Bronchial epithelial cell (primary cell): ENCODE results near the gene TMCO4. TPM values are rescaled to one million over a fixed set of nuclear protein-coding genes. Genes with fewer than 3 reads are reported as not detected.

Experiments
- DNase-seq: peaks from one replicate; pipeline ENCODE4 v3.0.0-alpha.2; 2010; ENCODE audit warnings: low read depth
- FAIRE-seq: peaks from 2 replicates; lab custom pipeline; 2011; peaks lifted over from hg19 to GRCh38; lab: Jason Lieb, UNC
- H3K27me3 ChIP-seq: 2 replicates; pipeline ENCODE4 v1.5.1; 2011; ENCODE audit warnings: low read length; ENCODE audit not compliant: control insufficient read depth, insufficient read depth
- H3K36me3 ChIP-seq: 2 replicates; pipeline ENCODE4 v1.5.1; 2011; ENCODE audit warnings: low read length; ENCODE audit not compliant: control insufficient read depth, insufficient read depth
- H3K4me3 ChIP-seq: 2 replicates; pipeline ENCODE4 v1.5.1; 2011; ENCODE audit warnings: mild to moderate bottlenecking, low read depth, low read length, control low read depth
- total RNA-seq: library from RNA; depleted of rRNA; stranded (reverse); fragments of >200 nt; gene quantifications from 2 replicates; pipeline ENCODE4 v1.2.1, GENCODE V29; 2014
- TF ChIP-seq, protein P1 (sequence below): IDR thresholded peaks from 2 replicates; pipeline ENCODE4 v1.5.1; 2011; ENCODE audit warnings: mild to moderate bottlenecking, moderate library complexity, low read length, control low read depth, inconsistent platforms; ENCODE audit not compliant: insufficient read depth, severe bottlenecking

Gene TMCO4
- total RNA-seq, 1 donor from 2014 or later, result 2.6 TPM

DNA sequence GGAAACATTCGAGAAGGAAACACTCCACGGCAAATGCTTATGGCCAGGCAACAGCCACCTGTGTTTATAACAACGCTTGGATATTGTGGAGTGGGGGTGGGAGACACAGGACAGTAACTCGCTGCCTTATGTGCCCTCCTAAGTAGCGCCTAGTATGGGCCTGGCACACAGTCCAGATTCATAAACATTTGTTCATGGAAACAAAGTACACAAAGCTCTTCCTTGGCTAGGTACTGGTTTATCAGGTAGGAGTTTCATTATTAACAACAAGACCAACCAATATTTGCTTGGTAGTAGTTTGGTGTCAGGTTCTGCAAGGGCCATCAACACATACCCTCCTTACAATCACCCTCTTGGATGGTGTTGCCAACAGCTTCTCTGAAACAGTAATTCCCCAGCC lies 23.4 kb downstream of the TMCO4 start:
- DNase-seq (no peak), FAIRE-seq (no peak)
- Histone ChIP-seq H3K4me3 (no peak overlapping the region), H3K36me3 (peaks cover 7% of the 10 kb centered on the region), H3K27me3 (no peaks in the 10 kb centered on the region)
- TF ChIP-seq, protein P1, sequence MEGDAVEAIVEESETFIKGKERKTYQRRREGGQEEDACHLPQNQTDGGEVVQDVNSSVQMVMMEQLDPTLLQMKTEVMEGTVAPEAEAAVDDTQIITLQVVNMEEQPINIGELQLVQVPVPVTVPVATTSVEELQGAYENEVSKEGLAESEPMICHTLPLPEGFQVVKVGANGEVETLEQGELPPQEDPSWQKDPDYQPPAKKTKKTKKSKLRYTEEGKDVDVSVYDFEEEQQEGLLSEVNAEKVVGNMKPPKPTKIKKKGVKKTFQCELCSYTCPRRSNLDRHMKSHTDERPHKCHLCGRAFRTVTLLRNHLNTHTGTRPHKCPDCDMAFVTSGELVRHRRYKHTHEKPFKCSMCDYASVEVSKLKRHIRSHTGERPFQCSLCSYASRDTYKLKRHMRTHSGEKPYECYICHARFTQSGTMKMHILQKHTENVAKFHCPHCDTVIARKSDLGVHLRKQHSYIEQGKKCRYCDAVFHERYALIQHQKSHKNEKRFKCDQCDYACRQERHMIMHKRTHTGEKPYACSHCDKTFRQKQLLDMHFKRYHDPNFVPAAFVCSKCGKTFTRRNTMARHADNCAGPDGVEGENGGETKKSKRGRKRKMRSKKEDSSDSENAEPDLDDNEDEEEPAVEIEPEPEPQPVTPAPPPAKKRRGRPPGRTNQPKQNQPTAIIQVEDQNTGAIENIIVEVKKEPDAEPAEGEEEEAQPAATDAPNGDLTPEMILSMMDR, result no peak

DNA sequence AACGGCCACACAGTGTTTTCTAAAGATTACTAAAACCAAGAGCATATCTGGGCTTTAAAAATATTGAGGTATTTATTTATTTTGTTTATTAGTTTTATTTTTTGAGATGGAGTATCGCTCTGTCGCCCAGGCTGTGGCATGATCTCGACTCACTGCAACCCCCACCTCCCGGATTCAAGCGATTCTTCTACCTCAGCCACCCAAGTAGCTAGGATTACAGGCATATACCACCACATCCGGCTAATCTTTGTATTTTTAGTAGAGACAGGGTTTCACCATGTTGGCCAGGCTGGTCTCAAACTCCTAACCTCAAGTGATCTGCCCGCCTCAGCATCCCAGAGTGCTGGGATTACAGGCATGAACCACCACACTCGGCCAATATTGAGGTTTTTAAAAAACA lies 23.9 kb downstream of the TMCO4 start:
- FAIRE-seq (no peak), DNase-seq (no peak)
- peaks cover 7% of the 10 kb centered on the region for H3K36me3 ChIP-seq
- TF ChIP-seq, protein P1, result no peak
- H3K27me3 ChIP-seq, result no peaks in the 10 kb centered on the region
- H3K4me3 ChIP-seq, result no peak overlapping the region

DNA sequence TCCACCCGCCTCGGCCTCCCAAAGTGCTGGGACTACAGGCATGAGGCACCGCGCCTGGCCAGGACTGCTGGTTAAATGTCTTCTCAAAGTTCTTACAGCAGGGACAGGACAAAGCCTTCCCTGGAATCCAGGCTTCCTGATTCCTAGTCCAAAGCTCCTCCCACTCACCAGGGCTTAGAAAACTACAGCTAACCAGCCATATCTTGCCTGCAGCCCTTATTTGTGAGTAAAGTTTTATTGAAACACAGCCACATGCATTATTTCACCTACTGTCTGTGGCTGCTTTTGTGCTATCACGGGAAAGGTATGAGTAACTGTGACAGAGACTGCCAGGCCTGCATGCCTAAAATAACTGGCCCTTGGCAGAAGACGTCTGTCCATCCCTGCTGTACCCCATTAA lies 24.4 kb downstream of the TMCO4 start:
- DNase-seq, result no peak
- TF ChIP-seq, protein P1, result no peak
- FAIRE-seq, result no peak
- H3K27me3 ChIP-seq, result no peaks in the 10 kb centered on the region
- no peak overlapping the region for H3K4me3 ChIP-seq
- H3K36me3 ChIP-seq, result peaks cover 6% of the 10 kb centered on the region

DNA sequence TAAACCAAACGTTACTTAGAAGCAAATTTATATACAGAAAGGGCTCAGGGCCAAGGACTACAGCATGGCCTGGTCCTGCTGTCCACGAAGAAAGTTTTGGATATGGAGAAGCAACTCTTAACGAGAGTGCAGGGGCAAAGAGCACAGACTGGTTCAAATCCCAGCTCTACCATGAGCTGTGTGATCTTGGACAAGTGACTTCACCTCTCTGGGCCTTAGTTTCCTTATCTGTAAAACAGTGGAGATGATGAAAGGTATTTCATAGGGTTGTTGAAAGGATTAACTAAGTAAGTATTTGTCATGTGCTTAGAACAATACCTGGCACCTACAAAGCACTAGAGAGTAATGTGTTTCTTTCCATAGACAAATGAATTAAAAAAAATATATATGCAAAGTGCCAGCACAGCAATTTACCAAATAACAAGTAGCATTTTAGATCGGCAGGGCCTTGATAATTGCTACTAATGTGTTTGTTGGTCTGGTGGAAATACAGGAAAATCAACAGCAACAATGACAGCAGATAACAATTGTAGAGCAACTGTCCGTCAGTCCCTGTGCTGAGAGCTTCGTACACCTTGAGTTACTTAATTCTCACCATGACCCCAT lies 25.4 kb downstream of the TMCO4 start:
- no peak overlapping the region for H3K4me3 ChIP-seq
- H3K36me3 ChIP-seq, result peaks cover 3% of the 10 kb centered on the region
- TF ChIP-seq, protein P1, result no peak
- H3K27me3 ChIP-seq, result no peaks in the 10 kb centered on the region
- FAIRE-seq (no peak), DNase-seq (no peak)

DNA sequence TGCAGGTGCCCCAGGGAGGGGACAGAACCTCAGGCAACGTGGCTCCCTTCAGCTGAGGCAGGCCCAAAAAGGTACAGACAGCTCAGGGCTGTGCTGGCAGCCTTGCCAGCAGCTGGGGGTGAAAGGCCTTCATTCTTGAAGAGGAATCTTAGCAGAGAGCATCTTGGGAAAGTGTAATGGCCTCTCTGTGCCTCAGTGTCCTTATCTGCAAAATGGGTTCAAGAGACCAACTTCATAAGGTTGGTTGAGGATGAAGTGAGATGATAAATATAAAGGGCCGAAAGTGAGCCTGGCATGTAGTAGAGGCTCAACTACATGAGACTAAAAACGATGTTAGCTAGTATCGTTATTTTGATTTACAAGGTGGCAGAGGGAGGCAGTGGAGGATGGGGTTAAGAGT lies 26.2 kb downstream of the TMCO4 start:
- Histone ChIP-seq H3K27me3 (no peaks in the 10 kb centered on the region), H3K36me3 (no peaks in the 10 kb centered on the region), H3K4me3 (no peak overlapping the region)
- FAIRE-seq, result peak; percentile 58
- TF ChIP-seq, protein P1, result no peak
- DNase-seq, result no peak

DNA sequence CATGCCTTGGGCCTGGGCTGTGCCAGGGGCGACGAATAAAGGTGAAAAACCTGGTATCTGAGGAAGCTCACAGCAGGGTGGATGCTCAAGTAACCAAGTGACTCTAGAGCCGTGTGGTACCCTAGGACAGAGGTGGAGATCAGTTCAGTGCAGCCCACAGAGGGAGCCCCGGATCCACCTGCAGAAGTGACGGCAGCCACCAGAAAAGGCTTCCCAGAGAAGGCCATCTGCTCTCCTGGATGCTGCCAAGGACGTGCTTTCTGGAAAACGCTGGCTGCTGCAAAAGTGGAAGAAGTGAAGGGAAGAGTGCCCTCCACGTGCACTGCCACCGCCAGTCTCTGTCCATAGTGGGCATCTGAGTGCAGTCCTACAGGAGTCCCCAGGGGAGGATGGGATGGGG lies 27.7 kb downstream of the TMCO4 start:
- no peaks in the 10 kb centered on the region for H3K27me3 ChIP-seq
- TF ChIP-seq, protein P1, result no peak
- FAIRE-seq (no peak), DNase-seq (no peak)
- no peaks in the 10 kb centered on the region for H3K36me3 ChIP-seq
- H3K4me3 ChIP-seq, result no peak overlapping the region
